SK-N-MC (cell line): ENCODE measurements around the gene GLT8D2.

Experiments
- EZH2 ChIP-seq: fragments of 200-600 bp; sonication (generic); IDR thresholded peaks from one replicate; pipeline ENCODE4 v1.6.1; 2017; ENCODE audit warnings: antibody characterized with exemption
- POLR2AphosphoS5 ChIP-seq: IDR thresholded peaks from 2 replicates; pipeline ENCODE4 v1.6.1; 2012; ENCODE audit warnings: mild to moderate bottlenecking, low read depth, low read length, borderline replicate concordance

GRCh38 chr12:104022786-104023185 is 27.2 kb downstream of the GLT8D2 start:
- TF ChIP-seq POLR2AphosphoS5 (no peak), EZH2 (no peak)
